GM18517 (cell line): ENCODE results near the gene S1PR3.

ENCODE experiments used
- ATAC-seq: cut with Tn5 transposase; IDR thresholded peaks from one replicate; pipeline ENCODE4 v1.9.1; 2021; ENCODE audit warnings: mild to moderate bottlenecking, moderate library complexity; ENCODE audit not compliant: unreplicated experiment

The S1PR3 gene

GRCh38 chr9:88968799-88969198 lies 22.5 kb upstream of the S1PR3 start:
- no peak for ATAC-seq

DNA sequence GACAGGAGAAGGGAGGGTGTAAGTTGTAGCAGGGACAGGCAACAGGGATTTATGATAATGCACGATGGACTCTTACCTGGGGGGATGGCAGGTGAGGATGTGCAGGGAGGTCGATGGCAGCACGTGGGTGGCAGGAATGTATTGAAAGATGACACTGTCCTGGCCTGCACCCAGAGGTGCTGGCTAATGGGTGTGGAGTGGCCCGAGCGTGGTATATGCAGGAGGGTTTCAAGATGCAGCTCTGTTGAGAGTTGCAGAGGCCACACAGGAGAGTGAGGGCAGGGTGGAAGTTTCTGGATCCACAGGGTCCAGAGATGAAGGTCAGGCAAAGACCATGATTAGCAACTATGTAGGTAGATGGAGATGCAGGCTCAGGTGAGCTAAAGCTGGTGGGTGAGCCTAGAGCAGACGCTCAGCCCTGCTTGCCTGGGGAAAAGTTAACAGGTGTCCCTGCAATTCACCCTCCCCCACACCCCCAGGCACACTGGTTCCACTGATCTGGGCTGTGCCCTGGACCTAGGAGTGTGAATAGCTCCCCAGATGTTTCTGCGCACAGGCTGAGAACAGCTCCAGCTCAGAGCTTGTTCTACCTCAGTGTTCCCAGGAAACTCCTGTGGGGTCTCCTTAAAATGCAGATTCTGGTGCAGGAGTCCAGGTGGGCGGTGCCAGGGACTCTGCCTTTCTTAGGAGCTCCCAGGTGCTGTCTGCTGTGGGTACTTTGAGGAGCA lies 21.5 kb upstream of the S1PR3 start:
- no peak for ATAC-seq

DNA sequence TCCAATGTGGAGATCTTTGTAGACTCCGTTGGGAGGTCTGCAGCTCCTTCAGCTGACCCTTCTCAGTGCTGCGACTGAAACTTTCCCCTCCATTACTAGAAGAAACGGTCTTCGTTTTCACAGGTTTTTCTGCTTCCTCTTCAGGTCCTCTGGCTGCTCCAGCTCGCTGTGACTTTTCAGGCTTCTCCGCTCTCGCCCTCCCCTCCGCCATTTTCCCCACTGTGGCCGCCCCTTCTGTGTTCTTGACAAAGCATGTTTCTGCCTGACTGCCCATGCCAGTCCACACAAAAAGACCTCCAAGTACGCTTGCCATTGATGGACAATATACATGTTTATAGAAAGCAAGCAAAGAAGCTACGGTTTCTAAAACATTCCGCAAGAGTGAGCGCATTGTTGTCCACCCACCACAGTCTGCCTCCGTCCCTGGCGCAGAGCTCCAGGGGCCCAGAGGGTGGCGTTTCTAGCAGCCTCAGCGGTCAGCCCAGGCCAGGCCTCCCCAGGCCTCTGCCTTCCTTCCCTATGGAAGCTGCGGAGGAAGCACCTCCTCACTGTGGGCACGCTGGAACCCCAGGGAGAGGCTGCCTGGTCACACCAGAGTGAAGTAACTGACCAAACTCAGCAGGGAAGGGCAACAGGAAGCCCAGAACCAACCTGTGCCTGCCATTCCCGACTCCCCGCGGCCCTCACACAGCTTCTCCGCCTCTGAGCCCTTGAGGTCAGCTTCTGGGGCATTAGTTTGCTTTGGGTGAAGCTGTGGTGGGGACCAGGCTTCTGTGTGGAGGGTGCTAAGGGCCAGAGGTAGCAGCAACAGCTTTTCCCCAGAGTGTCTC lies 19.9 kb upstream of the S1PR3 start:
- no peak for ATAC-seq

- ATAC-seq: no peak
These were observed 18.9 kb upstream of the S1PR3 start for GRCh38 chr9:88972401-88972800.

- no peak for ATAC-seq
These were observed 17.8 kb upstream of the S1PR3 start for GRCh38 chr9:88973281-88974045.

- ATAC-seq: no peak
These were observed 16.6 kb upstream of the S1PR3 start for GRCh38 chr9:88974641-88975040.

DNA sequence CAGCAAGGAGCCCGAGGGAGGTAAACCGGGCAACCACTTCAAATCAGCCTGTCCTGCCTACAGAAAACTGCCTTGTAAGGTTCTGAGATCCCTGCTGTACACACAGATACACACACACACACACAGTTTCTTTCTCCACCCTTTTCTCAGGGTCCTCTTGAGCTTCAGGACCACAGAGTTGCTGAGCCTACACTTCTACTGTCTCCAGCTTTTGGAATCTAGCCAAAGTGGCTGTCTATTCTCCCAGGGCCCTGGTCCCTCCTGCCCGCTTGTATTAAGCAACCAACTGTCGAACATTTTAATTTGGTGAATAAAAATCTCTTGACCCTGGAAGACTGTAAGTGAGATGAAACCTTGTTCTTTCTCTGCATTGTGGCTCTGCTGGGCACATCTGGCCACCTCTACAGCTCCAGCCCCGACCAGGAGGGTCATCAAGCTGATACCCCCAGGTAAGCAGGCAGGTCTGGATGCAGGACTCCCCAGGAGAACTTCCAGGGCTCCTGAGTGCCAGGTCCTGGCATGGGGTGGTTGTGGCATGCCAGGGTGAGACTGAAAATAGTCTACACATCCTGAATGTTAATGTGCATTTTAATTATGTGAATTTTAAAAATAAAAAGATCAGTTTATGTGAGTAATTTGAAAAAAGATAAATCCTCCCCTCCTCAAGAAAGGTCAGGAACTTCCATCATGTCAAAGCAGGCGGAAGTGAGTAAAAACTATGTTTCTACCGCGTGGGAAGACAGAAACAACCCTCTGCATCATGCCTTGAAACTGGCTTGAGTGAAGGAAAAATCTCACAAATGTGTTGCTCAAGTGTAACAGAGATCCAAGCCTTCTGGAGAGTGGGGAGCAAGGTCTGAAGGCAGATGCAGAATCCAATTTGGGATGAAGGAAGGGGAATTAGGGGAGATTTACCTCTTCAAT lies 15.0 kb upstream of the S1PR3 start:
- no peak for ATAC-seq

- ATAC-seq: no peak
These were observed 14.4 kb upstream of the S1PR3 start for GRCh38 chr9:88976890-88977257.

DNA sequence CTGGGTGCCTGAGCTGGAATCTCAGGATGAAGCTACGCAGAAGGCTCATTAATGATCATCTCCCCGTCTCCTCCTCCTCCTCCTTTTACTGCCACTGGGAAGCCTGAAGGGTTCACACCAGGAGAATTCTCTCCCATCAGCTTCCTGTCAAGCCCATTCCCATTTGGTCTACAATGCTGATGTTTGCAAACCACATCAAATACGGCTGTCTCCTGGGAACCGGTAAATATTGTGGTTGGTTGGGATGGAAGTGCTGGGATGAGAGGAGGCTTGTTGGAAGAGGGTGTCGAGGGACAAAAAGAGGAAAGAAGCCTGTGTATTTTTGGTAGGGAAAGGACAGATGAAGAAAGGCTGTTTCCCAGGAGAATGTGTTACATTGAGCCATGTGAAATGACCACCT lies 13.2 kb upstream of the S1PR3 start:
- no peak for ATAC-seq

GRCh38 chr9:88979021-88979420 lies 12.2 kb upstream of the S1PR3 start:
- ATAC-seq: no peak

DNA sequence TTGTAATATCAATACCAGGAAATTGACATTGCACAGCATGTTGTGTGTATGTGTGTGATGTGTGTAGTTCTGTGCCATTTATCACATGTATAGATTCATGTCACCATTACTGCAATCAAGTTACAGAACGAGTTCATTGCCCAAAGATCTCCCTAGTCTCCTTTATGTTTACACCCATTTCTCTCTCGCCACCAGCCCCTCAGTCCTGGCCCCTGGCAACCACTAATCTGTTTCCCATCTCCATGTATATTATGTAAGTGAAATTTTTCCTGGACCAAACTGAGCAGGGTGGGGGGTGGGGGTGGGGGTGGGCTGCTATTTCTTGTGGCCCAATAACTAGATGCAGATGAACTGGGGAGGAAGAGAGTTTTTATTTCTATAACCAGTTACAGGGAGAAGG lies 11.5 kb upstream of the S1PR3 start:
- no peak for ATAC-seq

DNA sequence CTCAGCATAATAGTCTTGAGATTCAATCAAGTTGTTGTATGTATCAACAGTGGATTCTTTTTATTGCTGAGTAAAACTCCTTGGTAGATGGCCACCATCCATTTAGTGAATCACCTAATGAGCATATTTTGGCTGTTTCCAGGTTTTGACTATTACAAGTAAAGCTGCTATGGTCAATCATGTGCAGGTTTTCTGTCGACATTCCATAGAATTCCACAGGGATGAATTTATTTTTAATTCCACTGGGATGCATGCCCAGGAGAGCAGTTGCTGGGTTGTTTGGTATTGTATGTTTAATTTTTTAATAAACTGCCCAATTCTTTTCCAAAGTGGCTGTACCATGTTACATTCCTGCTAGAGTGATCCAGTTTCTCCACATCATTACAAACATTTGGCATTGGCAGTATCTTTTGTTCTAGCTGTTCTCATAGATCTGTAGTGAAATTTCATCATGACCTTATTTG lies 10.5 kb upstream of the S1PR3 start:
- no peak for ATAC-seq

GRCh38 chr9:88983865-88984542 lies 7.3 kb upstream of the S1PR3 start:
- ATAC-seq: no peak

DNA sequence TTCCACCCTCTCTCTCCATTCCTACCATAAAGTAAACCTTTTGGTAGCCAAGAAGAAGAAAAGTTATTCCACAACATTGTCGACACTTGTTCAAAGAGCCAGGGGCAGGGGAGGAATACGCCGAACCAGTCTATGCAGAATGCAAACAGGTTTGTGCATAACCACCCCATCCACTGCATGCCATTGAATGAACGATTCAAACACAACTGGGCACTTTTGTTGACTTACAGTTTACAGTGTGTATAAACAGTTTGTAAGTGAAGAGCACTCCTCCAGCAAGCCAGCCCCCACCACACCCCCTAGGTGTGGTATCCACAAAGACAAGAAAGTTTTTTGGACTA lies 6.8 kb upstream of the S1PR3 start:
- ATAC-seq: no peak

GRCh38 chr9:88985616-88986015 lies 5.7 kb upstream of the S1PR3 start:
- no peak for ATAC-seq

DNA sequence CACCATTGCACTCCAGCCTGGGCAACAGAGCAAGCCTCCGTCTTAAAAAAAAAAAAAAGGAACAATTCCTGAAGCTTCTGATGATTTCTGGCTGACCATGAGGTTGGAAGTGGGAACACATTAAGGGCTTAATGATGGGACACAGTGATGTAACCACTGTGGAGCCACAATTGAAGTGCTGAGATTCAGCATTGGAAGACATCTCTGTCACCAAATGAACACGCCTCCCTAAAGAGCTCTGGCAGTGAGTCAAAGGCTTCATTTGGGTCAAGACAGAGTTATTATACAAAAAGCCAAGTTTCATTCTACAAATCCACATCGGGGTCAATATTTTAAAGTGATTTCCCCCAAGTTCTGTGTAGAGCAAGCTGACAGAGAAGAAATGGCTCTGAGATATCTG lies 4.5 kb upstream of the S1PR3 start:
- no peak for ATAC-seq

DNA sequence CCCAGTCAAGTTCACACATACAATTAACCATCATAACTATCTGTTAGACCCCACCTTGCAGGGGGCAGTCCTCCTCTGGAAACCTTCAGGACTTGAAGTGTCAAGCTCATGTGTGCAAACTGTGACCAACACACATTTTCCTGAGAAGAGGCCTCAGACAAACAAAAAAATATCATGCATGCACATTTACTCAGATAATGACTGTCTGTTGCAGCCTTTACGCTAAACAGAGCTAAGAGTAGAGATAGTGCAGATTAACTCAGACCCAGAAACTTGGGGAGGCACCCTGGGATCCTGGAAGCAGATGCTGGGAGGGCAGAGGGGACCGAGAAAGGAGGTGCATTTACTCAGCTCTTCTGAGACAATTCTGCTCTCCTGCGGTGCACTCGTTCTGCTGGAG lies 3.6 kb upstream of the S1PR3 start:
- no peak for ATAC-seq

DNA sequence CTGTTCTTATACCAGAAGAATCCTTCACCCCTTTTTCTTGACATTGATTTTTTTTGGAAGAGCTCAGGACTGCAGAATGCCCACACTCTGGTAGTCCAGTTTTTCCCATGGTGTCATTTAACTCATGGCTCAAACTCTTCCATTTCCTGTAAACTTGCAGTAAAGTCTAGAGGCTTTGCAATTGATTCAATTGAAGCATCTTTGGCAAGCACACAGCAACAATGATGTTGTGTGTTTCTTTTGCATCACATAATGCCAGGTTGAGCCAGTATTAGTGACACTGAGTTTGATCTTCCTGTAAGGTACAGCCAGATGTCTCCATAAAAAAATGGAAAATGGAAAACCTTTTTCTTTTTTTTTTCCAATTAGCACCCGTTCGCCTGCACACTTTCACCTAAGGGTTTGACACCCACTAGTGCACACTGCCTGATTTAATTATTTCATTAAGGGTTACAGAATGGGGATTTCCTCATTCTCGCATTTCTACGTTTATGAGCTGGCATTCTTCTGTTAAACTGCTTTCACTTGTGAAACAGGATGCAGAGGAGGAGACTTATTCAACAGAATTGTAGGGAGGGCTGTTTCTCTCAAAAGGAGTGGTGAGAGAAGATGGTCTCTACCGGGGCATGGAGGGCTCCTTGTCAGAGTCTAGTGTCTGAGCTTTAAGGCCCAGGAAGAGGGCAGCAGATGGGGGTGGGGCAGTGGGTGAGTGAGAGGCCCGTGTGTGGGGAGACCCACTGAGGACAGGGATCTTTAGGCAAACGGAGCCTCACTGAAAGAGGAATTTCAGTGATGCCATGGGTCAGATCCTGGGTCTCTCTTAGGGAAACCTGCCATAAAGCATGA lies 2.2 kb upstream of the S1PR3 start:
- no peak for ATAC-seq

DNA sequence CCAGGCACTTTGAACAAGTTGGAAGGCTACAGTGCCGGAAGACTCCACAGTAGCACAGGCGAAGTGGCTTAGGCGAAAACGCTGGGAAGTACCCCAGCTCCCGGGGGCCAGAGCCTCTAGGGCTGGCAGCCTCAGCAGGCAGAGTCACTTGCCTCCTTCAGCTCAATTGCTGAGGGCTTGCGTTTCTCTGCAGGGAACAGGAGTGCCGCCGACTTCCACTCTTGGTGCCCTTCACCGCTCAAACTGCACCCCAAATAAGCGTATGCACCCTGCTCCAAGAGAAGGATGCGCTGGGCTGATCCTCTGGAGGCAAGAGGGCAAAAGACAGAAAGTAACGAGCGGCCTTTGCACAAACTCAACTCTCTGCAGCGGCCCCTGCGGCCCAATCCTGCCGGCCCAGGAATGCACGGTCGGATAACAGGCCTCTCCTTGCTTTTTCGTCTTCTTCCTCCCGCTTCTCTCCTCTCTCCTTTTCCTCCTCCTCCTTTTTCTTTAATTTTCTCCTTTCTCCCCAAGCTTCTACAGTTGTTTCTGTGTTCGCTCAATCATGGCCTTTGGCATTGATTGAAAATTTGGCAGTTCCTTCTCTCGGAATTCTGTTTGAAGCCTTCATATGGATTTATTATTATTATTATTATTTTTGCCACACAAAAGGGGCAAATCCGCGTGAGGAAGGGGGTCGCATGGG lies 1.1 kb upstream of the S1PR3 start:
- no peak for ATAC-seq
